Right ventricle myocardium inferior (tissue), 1 donor: ENCODE data around the gene KRTAP10-7. TPM values are rescaled to one million over a fixed set of nuclear protein-coding genes. Genes with fewer than 3 reads are reported as not detected.
"Not testable (repeated sequence)": the region's sequence is repeated elsewhere in the genome, so short reads cannot be mapped to it uniquely, and the experiment has no call there.

Source experiments
- ATAC-seq: fragments of 200-7000 bp; cut with Tn5 transposase; one replicate; pipeline ENCODE4 v1.9.1; 2020; ENCODE audit warnings: mild to moderate bottlenecking, moderate library complexity
- DNase-seq: peaks from one replicate; pipeline ENCODE4 v3.0.0; 2021; ENCODE audit errors: missing footprints
- intact Hi-C: fragments of 100-400 bp; cut with DNase I; formaldehyde crosslinking; loops from one replicate; pipeline ENCODE4 v1.11.0; 2022
- total RNA-seq: library from RNA; stranded (reverse); fragmentation: NEBNext Ultra II Directional; extraction: Animal tissue kit (Norgen Biotek cat#: 25700); gene quantifications from one replicate; pipeline ENCODE4 v1.2.1, GENCODE V29; 2021
- donor health status: DM: no; HTN: yes; CAD: no; lungs with severe emphysema.

KRTAP10-7 gene
- total RNA-seq, 1 donor from 2014 or later: not detected

DNA sequence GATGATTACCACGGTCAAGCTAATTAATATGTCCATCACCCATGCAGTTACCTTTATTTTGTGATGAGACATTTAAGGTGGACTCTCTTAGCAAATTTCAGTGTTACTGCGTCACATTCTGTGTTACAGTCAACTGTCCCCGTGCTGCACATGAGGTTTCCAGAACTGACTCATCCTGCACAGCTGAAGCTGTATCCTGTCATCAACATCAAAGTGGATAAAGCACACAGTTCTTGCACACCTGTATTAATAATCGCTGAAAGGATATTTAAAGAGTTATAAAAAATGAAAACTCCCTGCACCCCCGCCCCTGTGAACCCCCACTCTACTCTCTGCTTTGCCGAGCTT is 16.6 kb upstream of the KRTAP10-7 start:
- intact Hi-C loops: no loop called here
- ATAC-seq: no peak
- DNase-seq: no peak

- ATAC-seq: no peak
- intact Hi-C loops: no loop called here
- no peak for DNase-seq
Measured at GRCh38 chr21:44585892-44586291, 14.5 kb upstream of the KRTAP10-7 start.

DNA sequence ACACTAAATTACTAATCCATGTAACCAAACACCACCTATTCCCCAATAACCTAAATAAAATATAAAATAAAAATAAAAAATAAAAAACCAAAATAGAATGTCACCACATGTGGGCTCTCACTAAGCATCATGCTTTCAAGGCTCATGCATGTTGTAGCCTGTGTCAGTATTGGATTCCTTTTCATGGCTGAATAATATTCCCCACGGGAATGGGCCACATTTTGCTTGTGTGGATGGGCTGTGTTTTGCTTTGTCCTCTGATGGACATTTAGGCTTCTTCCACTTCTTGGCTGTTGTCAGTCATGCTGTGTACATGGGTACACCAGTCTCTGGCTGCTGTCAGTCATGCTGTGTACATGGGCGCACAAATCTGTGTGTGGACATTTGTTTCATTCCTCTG is 11.3 kb upstream of the KRTAP10-7 start:
- intact Hi-C loops: no loop called here
- no peak for ATAC-seq

DNA sequence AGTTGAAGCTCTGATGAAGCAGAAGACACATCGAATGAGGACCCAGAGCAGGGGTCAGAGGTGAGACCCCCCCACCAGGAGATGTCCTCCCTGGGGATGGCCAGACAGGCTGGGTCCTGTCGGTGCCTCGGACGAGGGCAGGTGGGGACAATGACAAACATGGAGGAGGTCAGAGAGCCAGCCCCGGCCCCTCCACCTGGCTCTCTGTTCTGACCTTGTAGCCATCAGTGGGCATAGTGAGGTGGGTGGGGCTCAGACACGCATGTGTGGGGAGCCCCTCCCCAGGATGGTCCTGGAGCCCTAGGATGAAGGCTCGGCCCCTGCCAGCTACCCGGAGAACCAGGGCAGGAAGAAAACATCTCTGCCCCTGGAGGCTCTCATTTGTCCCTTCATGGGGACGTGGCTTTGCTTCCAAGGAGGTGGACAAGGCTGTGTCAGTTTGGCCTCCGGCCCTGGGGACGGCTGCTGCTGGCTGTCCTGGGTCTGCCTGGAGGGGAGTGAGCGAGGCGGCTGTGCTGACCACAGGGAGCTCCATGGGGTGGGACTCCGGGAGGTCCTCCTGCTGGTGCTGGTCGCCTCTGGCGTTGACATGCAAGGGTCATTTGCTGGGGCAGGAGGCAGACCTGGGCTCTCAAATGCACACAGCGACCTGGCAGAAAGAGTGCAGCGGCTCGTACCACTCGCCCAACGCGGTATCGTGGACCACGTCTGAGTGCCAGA is 10.7 kb upstream of the KRTAP10-7 start:
- DNase-seq (no peak), ATAC-seq (no peak)
- intact Hi-C loops: no loop called here

More for the DNA sequence above, 11.3 kb upstream of the KRTAP10-7 start:
- DNase-seq: no peak

GRCh38 chr21:44590311-44590721 is 10.1 kb upstream of the KRTAP10-7 start:
- ATAC-seq (no peak), DNase-seq (no peak)
- intact Hi-C loops: no loop called here

DNA sequence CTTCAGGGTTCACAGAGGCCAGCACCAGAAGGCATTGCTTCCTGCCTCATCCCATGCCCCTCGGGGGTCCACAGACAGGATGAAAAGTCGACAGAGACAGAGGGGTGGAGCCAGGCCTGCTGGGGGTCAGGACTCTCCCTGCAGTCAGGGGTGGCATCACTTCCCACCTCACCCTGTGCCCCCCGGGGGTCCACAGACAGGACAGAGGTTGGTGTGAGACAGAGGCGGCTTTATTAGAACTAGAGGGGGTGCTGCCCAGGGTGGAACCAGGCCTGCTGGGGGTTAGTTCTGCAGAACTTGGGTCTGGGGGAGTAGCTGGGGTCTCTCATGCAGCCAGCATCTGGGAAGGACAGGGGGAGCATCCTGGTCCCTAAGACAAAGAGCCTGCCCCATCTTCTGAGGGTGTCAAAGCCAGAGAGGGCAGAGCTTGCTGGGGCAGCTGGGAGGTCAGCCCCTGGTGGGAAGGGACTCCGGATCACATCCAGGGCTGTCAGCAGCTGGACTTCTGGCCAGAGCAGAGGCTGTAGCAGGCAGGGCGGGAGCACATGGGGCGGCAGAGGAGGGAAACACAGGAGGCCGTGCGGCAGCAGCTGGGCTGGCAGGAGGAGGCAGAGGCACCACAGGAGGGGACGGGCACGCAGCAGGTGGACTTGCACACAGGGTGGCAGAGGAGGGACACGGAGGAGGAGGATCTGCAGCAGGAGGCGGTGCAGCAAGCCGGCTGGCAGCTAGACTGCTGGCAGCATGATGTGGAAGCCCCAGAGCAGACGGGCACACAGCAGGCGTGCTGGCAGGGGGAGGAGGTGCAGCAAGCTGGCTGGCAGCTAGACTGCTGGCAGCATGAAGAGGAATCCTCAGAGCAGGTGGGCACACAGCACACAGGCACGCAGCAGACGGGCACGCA is 9.2 kb upstream of the KRTAP10-7 start:
- ATAC-seq, intact Hi-C loops, DNase-seq: not testable (repeated sequence)

DNA sequence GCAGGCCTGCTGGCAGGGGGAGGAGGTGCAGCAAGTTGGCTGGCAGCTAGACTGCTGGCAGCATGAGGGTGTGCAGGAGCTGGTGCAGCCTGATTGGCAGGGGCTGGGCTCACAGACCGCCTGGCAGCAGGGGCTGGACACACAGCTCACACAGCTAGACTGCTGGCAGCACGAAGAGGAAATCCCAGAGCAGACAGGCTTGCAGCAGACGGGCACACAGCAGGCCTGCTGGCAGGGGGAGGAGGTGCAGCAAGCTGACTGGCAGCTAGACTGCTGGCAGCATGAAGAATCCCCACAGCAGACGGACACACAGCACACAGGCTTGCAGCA is 8.6 kb upstream of the KRTAP10-7 start:
- ATAC-seq, intact Hi-C loops, DNase-seq: not testable (repeated sequence)

GRCh38 chr21:44592446-44593311 is 7.7 kb upstream of the KRTAP10-7 start, which contains the start of gene KRTAP10-6:
Gene KRTAP10-6 (minus strand): TSS chr21:44592505. CDS start chr21:44592484, 21 bp downstream.
- DNase-seq (no peak), ATAC-seq (no peak)
- intact Hi-C loops: no loop called here

DNA sequence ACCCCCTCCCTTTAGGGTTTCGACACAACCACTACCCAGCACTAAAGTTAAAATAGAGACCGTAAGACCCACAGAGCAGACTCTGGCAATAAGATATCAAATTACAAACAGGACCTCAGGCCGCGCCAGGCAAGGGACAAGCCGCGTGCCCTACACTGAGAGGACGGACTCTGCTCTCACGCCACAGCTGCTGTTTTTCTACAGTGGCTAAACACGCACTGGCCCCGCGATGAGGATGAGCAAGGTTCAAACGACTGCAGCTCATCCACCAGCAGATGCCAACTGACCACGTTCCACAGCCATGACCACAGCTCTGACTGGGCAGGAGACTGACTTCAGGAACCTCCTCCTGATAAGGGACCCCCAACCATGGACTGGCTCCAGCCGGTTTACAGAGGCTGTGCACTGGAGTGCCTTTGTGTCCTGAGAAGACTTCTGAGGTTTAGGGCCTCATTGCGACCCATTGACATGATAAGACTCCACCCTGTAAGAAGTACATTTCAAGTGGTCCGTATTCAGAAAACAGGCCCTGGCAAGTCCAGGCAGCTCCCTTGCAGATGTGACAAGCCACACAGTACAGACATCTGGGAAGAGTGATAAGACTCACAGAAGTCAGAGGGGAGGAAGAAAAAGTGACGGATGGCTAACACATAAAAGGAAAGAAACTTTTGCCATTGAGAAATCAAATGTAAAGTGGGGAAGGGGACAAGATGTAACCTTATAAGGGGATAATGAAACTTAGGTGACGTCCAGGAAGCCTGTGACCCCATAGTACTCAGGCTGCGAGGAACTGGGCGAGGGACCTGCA is 6.6 kb upstream of the KRTAP10-7 start:
- DNase-seq: no peak
- ATAC-seq: no peak
- intact Hi-C loops: no loop called here

GRCh38 chr21:44594406-44594916 is 5.9 kb upstream of the KRTAP10-7 start:
- DNase-seq: no peak

DNA sequence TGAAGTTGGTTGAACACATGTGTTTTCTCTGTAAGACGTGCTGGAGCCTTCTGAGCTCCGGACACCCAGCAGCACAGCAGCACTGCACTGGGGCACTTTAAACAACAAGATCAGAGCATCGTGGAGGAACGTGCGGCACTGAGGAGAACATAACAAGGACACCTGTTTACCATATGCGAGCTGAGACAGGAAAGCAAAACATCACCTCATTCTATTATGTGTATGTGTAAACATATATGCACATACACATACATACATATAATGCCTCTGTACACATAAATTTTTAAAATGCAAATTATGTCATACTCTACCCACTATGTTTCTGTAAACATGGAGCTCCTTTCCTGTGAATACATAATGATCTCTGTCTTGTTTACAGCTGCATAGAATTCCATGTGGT is 4.9 kb upstream of the KRTAP10-7 start:
- DNase-seq (no peak), ATAC-seq (no peak)
- intact Hi-C loops: no loop called here

More at GRCh38 chr21:44594406-44594916, 5.9 kb upstream of the KRTAP10-7 start:
- no peak for ATAC-seq
- intact Hi-C loops: no loop called here

DNA sequence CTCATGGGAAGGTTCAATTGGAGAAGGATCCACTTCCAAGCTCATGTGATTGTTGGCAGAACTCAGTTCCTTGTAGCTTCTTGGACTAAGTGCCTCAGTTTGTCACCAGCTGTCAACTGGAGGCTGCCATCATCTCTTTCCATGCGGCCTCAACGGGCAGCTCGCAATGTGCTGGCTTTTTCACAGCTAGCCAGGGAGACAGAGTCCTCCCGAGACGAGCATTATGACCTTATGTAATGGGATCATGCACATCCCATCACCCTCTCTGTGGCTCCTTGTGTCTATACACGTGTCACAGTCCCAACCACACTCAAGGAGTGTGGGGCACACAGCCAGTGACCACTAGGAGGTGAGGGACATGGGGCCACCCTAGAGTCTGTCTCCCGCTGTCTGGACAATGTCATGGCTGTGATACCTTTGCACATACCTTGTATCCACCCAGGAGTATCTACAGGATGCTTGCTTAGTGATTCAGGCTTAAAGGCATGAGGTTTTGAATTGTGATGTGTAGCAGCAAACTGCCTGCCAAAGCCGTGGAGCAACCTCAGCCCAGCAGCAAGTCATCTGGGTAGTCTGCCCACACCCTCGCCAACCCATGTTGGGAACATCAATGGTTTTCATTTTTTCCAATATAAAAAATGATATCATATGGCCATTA is 4.2 kb upstream of the KRTAP10-7 start:
- no peak for DNase-seq
- ATAC-seq: no peak
- intact Hi-C loops: no loop called here

GRCh38 chr21:44598061-44598460 is 2.3 kb upstream of the KRTAP10-7 start:
- ATAC-seq: no peak
- no peak for DNase-seq
- intact Hi-C loops: no loop called here

DNA sequence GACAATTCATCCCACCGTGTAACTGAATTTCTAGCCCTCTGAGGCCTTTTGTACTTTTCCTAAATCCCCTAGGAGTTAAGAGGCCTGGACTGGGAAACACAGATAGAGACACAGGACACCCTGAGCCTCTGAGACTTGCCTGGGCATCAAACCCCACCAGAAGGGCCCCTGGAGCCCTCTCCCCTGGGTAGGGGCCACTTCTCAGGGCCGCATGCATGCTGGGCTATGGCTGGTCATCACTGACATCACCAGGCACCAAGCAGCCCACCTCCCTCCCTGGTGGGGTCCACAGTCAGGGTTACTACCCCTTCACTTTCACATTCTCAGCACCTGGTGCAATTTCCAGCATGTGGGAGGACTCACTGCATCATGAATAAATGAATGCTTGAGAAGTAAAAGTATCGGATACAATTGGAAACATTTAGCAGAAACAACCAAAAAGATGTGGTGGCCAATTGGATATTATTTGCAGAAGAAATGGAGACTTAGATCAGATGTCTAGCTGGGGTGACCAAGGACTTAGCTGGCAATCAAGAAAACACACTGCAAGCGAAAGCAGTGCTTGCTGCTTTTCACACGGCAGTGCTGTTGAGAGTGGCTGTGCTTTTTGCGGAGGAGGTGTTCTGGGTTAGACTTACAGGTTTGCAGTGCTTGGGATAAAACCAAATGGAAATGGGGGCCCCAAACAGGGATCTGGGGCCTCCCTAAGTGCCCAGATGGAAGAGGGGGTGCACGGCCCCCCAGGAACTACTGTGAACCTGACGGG is 950 bp upstream of the KRTAP10-7 start:
- no peak for DNase-seq
- ATAC-seq: no peak
- intact Hi-C loops: no loop called here

DNA sequence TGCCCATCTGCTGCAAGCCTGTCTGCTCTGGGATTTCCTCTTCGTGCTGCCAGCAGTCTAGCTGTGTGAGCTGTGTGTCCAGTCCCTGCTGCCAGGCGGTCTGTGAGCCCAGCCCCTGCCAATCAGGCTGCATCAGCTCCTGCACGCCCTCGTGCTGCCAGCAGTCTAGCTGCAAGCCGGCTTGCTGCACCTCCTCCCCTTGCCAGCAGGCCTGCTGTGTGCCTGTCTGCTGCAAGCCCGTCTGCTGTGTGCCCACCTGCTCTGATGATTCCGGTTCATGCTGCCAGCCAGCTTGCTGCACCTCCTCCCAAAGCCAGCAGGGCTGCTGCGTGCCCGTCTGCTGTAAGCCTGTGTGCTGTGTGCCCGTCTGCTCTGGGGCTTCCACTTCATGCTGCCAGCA is 694 bp downstream of the KRTAP10-7 start:
- DNase-seq, ATAC-seq: not testable (repeated sequence)

GRCh38 chr21:44601596-44602462 is 1.4 kb downstream of the KRTAP10-7 start:
- no peak for ATAC-seq
- DNase-seq: no peak
- intact Hi-C loops: no loop called here

More for the DNA sequence above, 694 bp downstream of the KRTAP10-7 start:
- intact Hi-C loops: not testable (repeated sequence)
